ENCODE measurements around the gene GDI1. TPM values are rescaled to one million over a fixed set of nuclear protein-coding genes. Genes with fewer than 3 reads are reported as not detected.
"Not testable (repeated sequence)": the region's sequence is repeated elsewhere in the genome, so short reads cannot be mapped to it uniquely, and the experiment has no call there.

GDI1 gene
- polyA plus RNA-seq (ENCODE audit: insufficient read depth in 1 of 5, insufficient read length in 5 of 5, low replicate concordance in 1 of 5), result 100 to 1,000 TPM; 108 to 164 (median 142) TPM
- long read RNA-seq, donor 1, transcript GDI1-204 (11 exons, 2,474 nt), result major isoform, 20 of 291 reads
- long read RNA-seq, donor 1, transcript GDI1-211 (5 exons, 1,014 nt), result minor isoform, 18 of 291 reads
- long read RNA-seq, donor 1, transcript GDI1-207 (4 exons, 2,417 nt), result minor isoform, 7 of 291 reads
- long read RNA-seq, donor 1, transcript GDI1-206 (3 exons, 754 nt), result minor isoform, 6 of 291 reads
- long read RNA-seq, donor 1, partial matches to known transcripts, result 236 of 291 reads
- long read RNA-seq, donor 1, other reads (novel, unspliced or antisense), result 0 of 291 reads
- long read RNA-seq, donor 2, transcript GDI1-204 (11 exons, 2,474 nt), result major isoform, 19 of 119 reads
- long read RNA-seq, donor 2, partial matches to known transcripts, result 89 of 119 reads
- long read RNA-seq, donor 2, other reads (novel, unspliced or antisense), result 5 of 119 reads
- long read RNA-seq, donor 3, transcript GDI1-211 (5 exons, 1,014 nt), result major isoform, 11 of 68 reads
- long read RNA-seq, donor 3, transcript GDI1-204 (11 exons, 2,474 nt), result major isoform, 11 of 68 reads
- long read RNA-seq, donor 3, transcript GDI1-207 (4 exons, 2,417 nt), result minor isoform, 8 of 68 reads
- long read RNA-seq, donor 3, partial matches to known transcripts, result 30 of 68 reads
- long read RNA-seq, donor 3, other reads (novel, unspliced or antisense), result 0 of 68 reads
- long read RNA-seq, donor 4, transcript GDI1-206 (3 exons, 754 nt), result minor isoform, 5 of 44 reads
- long read RNA-seq, donor 4, transcript GDI1-211 (5 exons, 1,014 nt), result major isoform, 10 of 44 reads
- long read RNA-seq, donor 4, transcript GDI1-204 (11 exons, 2,474 nt), result minor isoform, 6 of 44 reads
- long read RNA-seq, donor 4, partial matches to known transcripts, result 16 of 44 reads
- long read RNA-seq, donor 4, other reads (novel, unspliced or antisense), result 0 of 44 reads
- long read RNA-seq, donor 5, transcript GDI1-206 (3 exons, 754 nt), result minor isoform, 6 of 86 reads
- long read RNA-seq, donor 5, transcript GDI1-204 (11 exons, 2,474 nt), result major isoform, 15 of 86 reads
- long read RNA-seq, donor 5, transcript GDI1-211 (5 exons, 1,014 nt), result major isoform, 15 of 86 reads
- long read RNA-seq, donor 5, partial matches to known transcripts, result 35 of 86 reads
- long read RNA-seq, donor 5, other reads (novel, unspliced or antisense), result 5 of 86 reads
- long read RNA-seq, donor 6, transcript GDI1-211 (5 exons, 1,014 nt), result minor isoform, 11 of 274 reads
- long read RNA-seq, donor 6, transcript GDI1-204 (11 exons, 2,474 nt), result major isoform, 25 of 274 reads
- long read RNA-seq, donor 6, partial matches to known transcripts, result 219 of 274 reads
- long read RNA-seq, donor 6, other reads (novel, unspliced or antisense), result 12 of 274 reads
- long read RNA-seq, donor 7, transcript GDI1-204 (11 exons, 2,474 nt), result major isoform, 30 of 232 reads
- long read RNA-seq, donor 7, transcript GDI1-211 (5 exons, 1,014 nt), result minor isoform, 21 of 232 reads
- long read RNA-seq, donor 7, partial matches to known transcripts, result 160 of 232 reads
- long read RNA-seq, donor 7, other reads (novel, unspliced or antisense), result 11 of 232 reads
- long read RNA-seq, donor 8, transcript GDI1-211 (5 exons, 1,014 nt), result minor isoform, 7 of 31 reads
- long read RNA-seq, donor 8, transcript GDI1-204 (11 exons, 2,474 nt), result major isoform, 8 of 31 reads
- long read RNA-seq, donor 8, partial matches to known transcripts, result 13 of 31 reads
- long read RNA-seq, donor 8, other reads (novel, unspliced or antisense), result 0 of 31 reads

DNA sequence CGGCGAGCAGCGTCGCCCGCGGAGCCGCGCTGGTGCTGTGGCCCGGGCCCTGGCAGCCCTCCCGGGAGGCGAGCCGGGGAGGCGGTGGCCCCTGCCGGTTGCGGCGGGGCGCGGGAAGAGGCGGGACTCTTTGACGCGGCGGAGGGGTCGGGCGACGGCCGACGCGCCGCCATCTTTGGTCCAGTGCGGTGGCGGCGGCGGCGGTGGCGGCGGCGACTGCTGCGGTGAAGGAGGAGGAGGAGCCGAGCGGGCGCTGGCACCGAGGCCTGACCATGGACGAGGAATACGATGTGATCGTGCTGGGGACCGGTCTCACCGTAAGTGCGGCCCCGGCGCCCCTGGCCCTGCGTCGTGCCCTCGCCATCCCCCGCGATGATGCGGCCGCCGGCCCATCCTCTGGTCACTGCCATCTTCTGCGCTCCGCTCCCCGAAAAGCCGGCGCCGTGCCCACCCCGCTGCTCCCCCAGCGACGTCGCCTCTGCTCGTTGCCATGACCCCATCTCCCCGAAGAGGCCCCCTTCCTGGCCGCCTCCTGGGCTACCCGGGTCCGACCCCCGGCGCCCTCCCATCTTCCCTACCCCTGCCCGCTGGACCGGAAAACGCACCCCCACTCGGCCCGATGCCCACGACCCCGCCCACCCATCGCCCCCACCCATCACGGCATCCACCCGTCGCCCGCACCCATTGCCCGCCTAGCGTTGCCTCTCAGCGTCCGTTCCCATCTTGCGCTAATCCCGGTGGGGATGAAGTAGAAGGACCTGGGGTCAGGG, at the start of gene GDI1:
Gene GDI1, plus strand, starts transcription at position 172 of the 770 bp plus-strand sequence. Its CDS starts 101 bp downstream, at position 273.
- peak in 1 of 2 donors; percentile 21 for DNase-seq

GRCh38 chrX:154388094-154388493, 48.9 kb upstream of the GDI1 start:
- DNase-seq, result not testable (repeated sequence)

DNA sequence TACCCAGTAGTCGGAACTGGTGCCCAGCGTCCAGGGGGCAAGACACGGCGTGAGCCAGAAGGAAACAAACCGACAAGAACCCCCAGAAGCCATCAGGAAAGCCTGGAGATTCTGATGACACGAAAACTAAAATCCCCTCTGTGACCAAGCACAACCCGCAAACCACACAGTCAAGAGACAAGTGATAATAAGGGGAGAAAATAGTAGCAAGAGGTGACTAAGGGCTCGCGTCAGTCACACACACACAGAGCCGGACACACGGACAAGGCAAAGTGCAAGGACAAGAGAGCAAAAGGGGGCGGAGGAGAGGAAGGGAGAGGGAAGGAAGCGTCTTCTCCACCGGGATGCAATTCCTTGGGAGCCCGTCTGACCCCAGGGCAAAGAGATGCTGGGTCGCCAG, 48.3 kb upstream of the GDI1 start:
- not testable (repeated sequence) for DNase-seq

- DNase-seq, result not testable (repeated sequence)
Measured at GRCh38 chrX:154389812-154390747, 46.9 kb upstream of the GDI1 start.

DNA sequence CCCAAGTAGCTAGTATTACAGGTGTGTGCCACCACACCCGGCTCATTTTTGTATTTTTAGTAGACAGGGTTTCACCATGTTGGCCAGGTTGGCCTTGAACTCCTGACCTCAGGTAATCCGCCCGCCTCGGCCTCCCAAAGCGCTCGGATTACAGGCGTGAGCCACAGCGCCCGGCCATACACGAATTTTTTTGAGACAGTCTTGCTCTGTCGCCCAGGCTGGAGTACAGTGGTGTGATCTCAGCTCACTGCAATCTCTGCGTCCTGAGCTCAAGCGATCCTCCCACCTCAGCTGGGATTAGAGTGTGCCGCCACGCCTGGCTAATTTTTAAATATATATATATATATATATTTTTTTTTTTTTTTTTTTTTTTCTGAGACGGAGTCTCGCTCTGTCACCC, 40.6 kb upstream of the GDI1 start:
- not testable (repeated sequence) for DNase-seq

DNA sequence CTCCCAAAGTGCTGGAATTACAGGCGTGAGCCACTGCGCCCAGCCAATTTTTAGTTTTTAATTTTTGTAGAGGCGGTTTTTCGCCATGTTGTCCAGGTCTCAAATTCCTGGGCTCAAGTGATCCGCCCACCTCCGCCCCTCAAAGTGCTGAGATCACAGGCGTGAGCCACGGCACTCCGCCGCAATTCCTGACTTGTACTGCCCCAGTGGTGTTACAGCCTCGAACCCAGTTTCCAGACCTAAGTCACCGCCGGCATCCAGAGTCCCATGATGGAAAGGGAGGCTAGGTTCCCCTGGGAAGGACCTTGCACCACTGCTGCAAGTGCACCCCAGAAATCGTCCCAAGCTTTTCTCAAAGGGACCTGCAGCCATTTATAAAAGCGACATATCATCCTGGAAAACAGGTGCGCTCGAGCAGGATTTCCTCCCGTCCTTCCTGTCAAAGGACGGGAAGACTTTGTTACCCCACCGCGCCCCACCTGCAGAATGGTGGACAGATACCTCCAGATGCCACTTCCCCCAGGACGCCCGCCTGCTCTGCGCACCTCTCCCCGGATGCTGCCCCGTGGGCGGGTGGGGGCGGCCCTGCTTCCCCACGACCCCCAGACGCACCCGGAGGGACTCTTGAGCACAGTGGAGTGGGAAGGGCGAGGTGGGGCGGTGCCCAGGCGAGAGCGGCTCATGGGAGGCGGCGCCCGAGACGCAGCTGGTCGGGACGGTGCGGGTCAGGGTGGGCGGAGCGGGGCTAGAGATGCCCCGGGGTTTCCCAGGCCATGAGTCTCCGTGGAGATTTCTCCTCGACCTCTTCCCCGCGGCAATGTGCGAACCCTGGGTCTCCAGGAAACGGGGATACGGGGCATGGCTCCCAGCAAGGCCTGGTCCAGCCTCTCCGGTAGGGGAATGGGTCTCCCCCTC, 39.7 kb upstream of the GDI1 start:
- DNase-seq, result peak; percentile 60 to 69

GRCh38 chrX:154397888-154398667, 38.9 kb upstream of the GDI1 start, which contains the start of gene RPL10:
RPL10 (plus strand) TSS chrX:154398377; CDS start chrX:154398520, 143 bp downstream.
- peak; percentile 94 to 95 for DNase-seq

- peak; percentile 68 to 80 for DNase-seq
Measured at GRCh38 chrX:154398668-154399526, 38.1 kb upstream of the GDI1 start.

DNA sequence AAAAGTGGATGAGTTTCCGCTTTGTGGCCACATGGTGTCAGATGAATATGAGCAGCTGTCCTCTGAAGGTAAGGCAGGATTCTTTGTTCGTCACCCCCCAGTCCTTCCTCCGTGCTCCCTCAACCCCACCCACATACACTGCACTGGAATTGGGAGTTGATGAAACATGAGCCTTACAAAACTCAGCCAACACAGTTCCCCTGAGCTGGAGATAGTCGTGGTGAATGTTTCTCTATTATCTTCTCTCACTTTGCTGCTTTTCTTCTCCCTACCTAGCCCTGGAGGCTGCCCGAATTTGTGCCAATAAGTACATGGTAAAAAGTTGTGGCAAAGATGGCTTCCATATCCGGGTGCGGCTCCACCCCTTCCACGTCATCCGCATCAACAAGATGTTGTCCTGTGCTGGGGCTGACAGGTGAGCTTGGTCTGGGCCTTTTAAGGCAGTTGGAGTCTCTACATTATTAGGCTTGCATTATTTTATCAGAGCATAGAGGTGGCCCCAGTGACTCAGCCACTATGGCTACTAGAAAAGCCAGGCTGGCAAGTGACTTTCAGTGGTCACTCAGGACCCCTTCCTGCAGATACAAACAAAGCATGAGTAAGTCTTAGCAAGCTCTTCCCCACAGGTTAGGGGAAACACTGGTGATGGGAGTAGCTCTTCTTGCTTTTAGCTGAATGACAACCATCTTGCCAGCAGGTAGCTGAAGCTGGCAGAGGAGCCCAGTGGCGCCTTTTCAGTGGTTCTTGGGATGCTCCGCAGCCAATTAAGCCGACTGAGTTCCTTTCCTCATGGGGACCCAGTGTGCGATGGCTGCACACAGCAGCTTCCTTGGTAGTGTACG, 37.2 kb upstream of the GDI1 start:
- DNase-seq, result no peak

DNA sequence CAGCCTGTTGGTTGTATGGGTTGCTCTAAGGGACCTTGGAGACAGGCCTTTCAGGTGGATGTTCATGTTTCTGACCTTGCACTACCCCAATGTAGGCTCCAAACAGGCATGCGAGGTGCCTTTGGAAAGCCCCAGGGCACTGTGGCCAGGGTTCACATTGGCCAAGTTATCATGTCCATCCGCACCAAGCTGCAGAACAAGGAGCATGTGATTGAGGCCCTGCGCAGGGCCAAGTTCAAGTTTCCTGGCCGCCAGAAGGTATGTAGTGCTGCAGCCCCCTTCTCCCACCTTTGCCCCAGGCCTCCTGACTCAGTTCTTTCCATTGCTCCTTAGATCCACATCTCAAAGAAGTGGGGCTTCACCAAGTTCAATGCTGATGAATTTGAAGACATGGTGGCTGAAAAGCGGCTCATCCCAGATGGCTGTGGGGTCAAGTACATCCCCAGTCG, 36.6 kb upstream of the GDI1 start:
- not testable (repeated sequence) for DNase-seq

DNA sequence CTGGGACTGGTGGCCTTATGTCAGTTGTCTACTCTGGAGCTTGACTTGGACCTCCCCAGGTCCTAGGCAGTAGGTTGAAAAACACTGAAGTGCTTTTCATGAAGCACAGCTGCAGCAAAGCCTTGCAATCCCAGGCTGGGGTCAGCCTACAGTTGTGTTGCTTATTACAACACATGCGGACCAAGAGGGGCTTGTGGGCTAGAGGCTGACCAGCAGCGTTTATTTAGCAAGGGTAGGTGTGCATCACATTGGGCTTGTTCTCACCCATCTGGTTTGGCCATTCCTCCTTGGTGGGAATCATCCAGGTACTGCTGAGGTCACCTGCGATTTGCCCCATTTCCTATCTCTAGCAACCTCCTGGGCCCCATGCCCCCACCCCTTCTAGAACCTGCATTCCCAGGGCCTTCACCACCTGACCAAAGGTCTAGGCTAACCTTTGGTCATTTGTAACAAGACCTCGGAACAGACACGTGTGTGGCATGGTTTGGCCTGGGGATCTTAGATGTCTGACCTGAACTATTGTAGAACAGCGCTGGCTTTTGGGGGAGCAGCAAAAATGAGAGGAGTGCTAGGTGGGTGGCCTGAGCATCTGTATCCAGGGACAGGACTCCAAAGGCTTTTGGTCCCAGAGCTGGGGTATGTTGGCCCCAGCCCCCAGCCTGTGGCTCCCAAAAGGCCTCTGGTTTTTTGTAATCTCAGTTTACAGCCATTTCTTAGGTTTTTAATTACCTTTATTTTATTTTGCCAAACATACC, 35.7 kb upstream of the GDI1 start:
- no peak for DNase-seq

GRCh38 chrX:154401918-154402621, 34.9 kb upstream of the GDI1 start:
- no peak for DNase-seq

DNA sequence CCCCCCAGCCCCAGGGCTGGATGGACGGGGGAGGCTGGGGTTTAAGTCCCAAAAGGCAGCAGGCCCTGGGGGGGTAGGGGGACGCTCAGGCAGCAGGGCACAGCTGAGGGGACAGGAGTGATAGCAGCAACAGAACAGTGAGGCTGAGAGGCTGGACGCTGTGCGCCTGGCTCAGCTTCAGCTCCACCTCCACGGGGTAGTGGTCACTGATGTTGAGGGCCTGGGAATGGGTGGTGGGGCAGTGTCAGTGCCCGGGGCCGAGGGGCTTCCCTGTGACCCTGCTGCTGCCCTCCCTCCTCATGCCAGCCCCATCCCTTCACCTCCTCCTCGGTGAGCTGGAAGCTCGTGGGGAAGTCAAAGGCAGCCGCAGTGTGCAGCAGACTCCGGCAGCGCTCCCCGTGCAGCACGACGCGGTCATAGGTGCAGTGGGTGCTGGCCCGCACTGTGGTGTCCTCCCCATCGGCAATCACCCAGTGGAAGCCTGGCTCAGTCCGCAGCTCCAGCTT, 34.3 kb upstream of the GDI1 start:
- no peak for DNase-seq
